Measurements from ENCODE around the gene BET1.

BET1 gene

DNA sequence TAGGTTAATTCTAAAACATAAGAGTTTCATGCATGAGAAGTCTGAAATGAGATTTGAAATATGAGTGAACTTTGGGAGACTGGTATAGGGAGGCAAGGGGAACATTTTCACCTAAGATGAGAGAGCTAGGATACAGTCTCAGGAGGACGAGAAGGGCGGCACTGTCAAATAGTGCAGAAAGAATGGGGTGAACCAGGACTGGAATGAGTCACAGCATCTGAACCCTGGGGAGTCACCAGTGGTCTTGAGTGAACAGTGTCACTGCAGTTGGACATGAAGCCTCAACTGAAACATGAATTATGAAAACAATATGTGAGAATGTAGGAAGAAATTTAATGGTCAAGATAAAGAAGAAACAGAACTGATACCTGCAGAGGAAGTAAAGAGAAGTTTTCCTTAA is 48.9 kb downstream of the BET1 start:
- no peaks in the 10 kb centered on the region for H3K9me3 ChIP-seq (ENCODE audit: severe bottlenecking)
- DNase-seq: no peak
- H3K27me3 ChIP-seq (ENCODE audit: insufficient read depth, low read depth, severe bottlenecking): no peaks in the 10 kb centered on the region
- H3K36me3 ChIP-seq: no peaks in the 10 kb centered on the region
- no peak overlapping the region for H3K27ac ChIP-seq
- TF ChIP-seq, protein P1, sequence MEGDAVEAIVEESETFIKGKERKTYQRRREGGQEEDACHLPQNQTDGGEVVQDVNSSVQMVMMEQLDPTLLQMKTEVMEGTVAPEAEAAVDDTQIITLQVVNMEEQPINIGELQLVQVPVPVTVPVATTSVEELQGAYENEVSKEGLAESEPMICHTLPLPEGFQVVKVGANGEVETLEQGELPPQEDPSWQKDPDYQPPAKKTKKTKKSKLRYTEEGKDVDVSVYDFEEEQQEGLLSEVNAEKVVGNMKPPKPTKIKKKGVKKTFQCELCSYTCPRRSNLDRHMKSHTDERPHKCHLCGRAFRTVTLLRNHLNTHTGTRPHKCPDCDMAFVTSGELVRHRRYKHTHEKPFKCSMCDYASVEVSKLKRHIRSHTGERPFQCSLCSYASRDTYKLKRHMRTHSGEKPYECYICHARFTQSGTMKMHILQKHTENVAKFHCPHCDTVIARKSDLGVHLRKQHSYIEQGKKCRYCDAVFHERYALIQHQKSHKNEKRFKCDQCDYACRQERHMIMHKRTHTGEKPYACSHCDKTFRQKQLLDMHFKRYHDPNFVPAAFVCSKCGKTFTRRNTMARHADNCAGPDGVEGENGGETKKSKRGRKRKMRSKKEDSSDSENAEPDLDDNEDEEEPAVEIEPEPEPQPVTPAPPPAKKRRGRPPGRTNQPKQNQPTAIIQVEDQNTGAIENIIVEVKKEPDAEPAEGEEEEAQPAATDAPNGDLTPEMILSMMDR (IDR thresholded peaks at IDR 0.05; ENCODE audit: low read depth, low read length): no peak
- no peak overlapping the region for H3K4me3 ChIP-seq (ENCODE audit: low read depth, low read length)

DNA sequence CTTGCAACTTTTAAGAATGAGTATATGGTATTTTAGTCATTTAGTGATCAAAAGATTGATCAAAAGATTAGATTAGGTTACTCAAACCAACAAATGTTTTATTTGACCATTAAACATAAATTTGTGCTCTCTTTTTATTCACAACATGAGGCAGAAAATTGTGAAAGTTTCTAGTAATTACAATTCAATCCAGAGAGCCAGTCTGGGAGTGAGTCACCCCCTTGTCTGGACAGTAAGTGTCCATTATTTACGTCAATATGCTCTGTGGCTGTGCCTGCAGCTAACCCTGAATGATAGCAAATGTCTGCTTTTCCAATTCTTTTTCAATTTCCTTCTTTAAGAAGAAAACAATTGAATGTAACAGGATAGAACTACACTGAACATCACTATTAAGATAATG is 54.7 kb downstream of the BET1 start:
- TF ChIP-seq, protein P1 (IDR thresholded peaks at IDR 0.05; ENCODE audit: low read depth, low read length): no peak
- H3K36me3 ChIP-seq: no peaks in the 10 kb centered on the region
- H3K9me3 ChIP-seq (ENCODE audit: severe bottlenecking): no peaks in the 10 kb centered on the region
- H3K4me3 ChIP-seq (ENCODE audit: low read depth, low read length): no peak overlapping the region
- H3K27ac ChIP-seq: no peak overlapping the region
- H3K27me3 ChIP-seq (ENCODE audit: insufficient read depth, low read depth, severe bottlenecking): no peaks in the 10 kb centered on the region
- no peak for DNase-seq

DNA sequence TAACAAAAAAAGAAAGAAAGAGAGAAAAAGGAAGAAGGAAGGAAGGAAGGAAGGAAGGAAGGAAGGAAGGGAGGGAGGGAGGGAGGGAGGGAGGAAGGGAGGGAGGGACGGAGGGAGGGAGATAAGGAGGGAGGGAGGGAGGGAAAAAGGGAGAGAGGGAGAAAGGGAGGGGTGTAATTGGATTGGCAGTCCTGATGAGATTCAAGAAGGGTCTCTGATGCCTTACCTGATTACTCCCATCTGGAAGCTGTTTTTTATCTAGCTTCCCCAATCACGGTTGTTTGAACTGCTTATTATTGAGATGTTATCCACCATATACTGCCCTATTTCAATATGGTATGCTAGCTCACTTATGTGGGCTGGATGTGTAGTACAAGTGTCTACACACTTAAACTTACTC is 55.3 kb downstream of the BET1 start:
- Histone ChIP-seq H3K27ac (no peak overlapping the region), H3K27me3 (ENCODE audit: insufficient read depth, low read depth, severe bottlenecking) (no peaks in the 10 kb centered on the region), H3K9me3 (ENCODE audit: severe bottlenecking) (no peaks in the 10 kb centered on the region), H3K36me3 (no peaks in the 10 kb centered on the region), H3K4me3 (ENCODE audit: low read depth, low read length) (no peak overlapping the region)
- TF ChIP-seq, protein P1 (IDR thresholded peaks at IDR 0.05; ENCODE audit: low read depth, low read length): no peak
- no peak for DNase-seq

DNA sequence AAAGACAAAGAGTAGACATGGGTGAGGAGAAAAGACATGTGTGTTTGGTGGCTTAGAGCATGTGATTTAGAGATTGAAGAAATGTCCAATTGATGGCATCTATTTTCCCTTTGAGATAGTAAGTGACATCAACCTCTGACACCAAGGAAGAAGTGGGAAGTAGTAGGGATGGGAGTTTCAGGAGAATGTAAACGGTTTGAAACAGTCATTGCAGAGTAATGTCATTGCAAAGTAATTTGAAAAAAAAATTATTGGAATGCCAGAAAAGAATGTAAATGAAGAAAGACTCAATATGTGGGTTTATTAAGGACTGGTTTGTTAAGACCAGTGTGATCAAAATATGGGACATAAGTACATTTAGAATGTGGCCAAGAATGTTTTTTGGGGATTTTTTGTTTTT is 56.0 kb downstream of the BET1 start:
- DNase-seq: no peak
- H3K9me3 ChIP-seq (ENCODE audit: severe bottlenecking): no peaks in the 10 kb centered on the region
- H3K27ac ChIP-seq: no peak overlapping the region
- H3K4me3 ChIP-seq (ENCODE audit: low read depth, low read length): no peak overlapping the region
- no peaks in the 10 kb centered on the region for H3K36me3 ChIP-seq
- H3K27me3 ChIP-seq (ENCODE audit: insufficient read depth, low read depth, severe bottlenecking): no peaks in the 10 kb centered on the region
- TF ChIP-seq, protein P1 (IDR thresholded peaks at IDR 0.05; ENCODE audit: low read depth, low read length): no peak

DNA sequence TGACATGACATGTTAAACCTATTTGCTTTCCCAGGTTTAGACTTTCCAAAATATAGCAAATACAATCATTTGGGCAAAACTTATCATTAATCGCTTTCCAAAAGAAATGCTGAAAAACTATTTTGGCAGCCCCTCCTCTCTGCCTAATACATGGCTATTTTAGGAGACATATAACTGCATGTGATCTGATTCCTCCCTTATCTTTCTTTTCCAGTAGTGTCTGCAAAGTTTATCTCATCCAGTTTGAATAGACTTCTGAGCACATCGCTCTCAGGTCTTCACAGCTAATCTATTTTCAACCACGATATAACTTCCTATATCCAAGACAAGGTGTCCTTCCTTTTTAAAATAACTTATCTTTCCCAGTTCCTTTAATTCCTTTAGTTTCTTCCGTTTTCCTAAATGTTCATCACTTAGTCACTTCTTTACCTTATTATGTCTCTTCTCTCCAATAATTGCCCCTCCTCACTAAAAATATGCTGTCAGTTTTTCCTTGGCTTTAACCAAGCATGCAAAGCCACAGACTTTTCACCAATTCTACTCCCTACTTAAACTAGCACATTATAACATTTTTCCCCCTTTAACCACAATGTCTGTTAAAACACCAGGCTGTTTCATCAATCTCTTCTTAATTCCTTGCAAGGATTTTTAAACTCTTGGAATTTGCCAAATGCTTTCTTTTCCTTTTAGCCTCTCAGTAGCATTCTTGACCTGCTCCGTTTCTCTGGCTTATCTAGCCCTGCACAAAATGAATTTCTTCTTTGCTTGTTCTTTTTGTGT is 58.2 kb downstream of the BET1 start:
- TF ChIP-seq, protein P1 (IDR thresholded peaks at IDR 0.05; ENCODE audit: low read depth, low read length): no peak
- Histone ChIP-seq H3K27ac (no peak overlapping the region), H3K9me3 (ENCODE audit: severe bottlenecking) (no peaks in the 10 kb centered on the region), H3K4me3 (ENCODE audit: low read depth, low read length) (no peak overlapping the region), H3K27me3 (ENCODE audit: insufficient read depth, low read depth, severe bottlenecking) (no peaks in the 10 kb centered on the region), H3K36me3 (no peaks in the 10 kb centered on the region)
- DNase-seq: no peak

DNA sequence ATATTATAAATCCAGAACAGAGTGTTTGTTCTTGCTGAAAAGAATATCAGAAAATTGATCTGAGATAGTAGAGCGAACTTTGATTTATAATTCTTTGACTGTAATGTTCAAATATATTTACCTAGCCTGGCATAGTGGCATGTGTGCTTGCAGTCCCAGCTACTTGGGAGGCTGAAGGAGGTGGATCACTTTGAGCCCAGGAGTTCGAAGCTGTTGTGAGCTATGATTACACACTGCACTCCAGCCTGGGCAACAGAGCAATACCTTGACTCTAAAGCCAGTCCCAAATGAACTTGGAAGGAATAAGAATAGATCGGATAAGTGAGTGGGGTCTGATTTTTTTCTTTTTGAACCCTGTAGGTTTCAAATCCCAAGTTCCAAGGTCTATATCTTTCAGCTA is 59.1 kb downstream of the BET1 start:
- Histone ChIP-seq H3K27ac (no peak overlapping the region), H3K36me3 (no peaks in the 10 kb centered on the region)

More for the DNA sequence above, 59.1 kb downstream of the BET1 start:
- DNase-seq: no peak
- Histone ChIP-seq H3K9me3 (ENCODE audit: severe bottlenecking) (no peaks in the 10 kb centered on the region), H3K4me3 (ENCODE audit: low read depth, low read length) (no peak overlapping the region), H3K27me3 (ENCODE audit: insufficient read depth, low read depth, severe bottlenecking) (no peaks in the 10 kb centered on the region)
- TF ChIP-seq, protein P1 (IDR thresholded peaks at IDR 0.05; ENCODE audit: low read depth, low read length): no peak

All from WERI-Rb-1 (cell line).